ENCODE data around the gene IL6R.

The IL6R gene

GRCh38 chr1:154502744-154503115 is 97.6 kb downstream of the IL6R start:
- DNase-seq (ENCODE audit: low spot score): no peak
- in situ Hi-C loops (cut with MboI; ENCODE audit: low sequenced_read_pairs, unreplicated experiment): no loop called here
- TF ChIP-seq, protein P1, sequence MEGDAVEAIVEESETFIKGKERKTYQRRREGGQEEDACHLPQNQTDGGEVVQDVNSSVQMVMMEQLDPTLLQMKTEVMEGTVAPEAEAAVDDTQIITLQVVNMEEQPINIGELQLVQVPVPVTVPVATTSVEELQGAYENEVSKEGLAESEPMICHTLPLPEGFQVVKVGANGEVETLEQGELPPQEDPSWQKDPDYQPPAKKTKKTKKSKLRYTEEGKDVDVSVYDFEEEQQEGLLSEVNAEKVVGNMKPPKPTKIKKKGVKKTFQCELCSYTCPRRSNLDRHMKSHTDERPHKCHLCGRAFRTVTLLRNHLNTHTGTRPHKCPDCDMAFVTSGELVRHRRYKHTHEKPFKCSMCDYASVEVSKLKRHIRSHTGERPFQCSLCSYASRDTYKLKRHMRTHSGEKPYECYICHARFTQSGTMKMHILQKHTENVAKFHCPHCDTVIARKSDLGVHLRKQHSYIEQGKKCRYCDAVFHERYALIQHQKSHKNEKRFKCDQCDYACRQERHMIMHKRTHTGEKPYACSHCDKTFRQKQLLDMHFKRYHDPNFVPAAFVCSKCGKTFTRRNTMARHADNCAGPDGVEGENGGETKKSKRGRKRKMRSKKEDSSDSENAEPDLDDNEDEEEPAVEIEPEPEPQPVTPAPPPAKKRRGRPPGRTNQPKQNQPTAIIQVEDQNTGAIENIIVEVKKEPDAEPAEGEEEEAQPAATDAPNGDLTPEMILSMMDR (IDR thresholded peaks at IDR 0.05; ENCODE audit: borderline replicate concordance, control extremely low read depth, extremely low read depth, insufficient read depth, missing control alignments): no peak

- DNase-seq (ENCODE audit: low spot score): no peak
- in situ Hi-C loops (cut with MboI; ENCODE audit: low sequenced_read_pairs, unreplicated experiment): no loop called here
- TF ChIP-seq, protein P1 (IDR thresholded peaks at IDR 0.05; ENCODE audit: borderline replicate concordance, control extremely low read depth, extremely low read depth, insufficient read depth, missing control alignments): no peak
Observed at GRCh38 chr1:154503898-154504297, 98.8 kb downstream of the IL6R start.

DNA sequence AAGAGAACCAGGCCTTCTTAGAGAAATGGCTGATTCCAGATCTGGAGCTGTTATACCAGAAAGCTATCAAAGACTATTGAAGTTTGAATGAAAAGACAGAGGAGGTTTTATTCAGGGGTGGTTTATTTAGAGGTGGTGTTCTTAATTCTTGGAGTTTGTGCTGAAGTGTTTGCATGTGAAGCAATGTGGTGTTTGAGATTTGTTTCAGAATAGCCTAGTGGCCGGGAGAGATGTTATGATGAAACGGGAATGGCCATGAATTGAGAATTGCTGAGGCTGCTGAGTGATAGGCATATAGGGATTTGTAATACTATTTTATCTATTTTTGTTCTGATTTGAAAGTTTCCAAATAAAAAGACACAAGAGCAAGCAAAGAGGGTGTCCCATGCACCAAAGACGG is 107.6 kb downstream of the IL6R start:
- TF ChIP-seq, protein P1 (IDR thresholded peaks at IDR 0.05; ENCODE audit: borderline replicate concordance, control extremely low read depth, extremely low read depth, insufficient read depth, missing control alignments): no peak
- in situ Hi-C loops (cut with MboI; ENCODE audit: low sequenced_read_pairs, unreplicated experiment): no loop called here
- no peak for DNase-seq (ENCODE audit: low spot score)

DNA sequence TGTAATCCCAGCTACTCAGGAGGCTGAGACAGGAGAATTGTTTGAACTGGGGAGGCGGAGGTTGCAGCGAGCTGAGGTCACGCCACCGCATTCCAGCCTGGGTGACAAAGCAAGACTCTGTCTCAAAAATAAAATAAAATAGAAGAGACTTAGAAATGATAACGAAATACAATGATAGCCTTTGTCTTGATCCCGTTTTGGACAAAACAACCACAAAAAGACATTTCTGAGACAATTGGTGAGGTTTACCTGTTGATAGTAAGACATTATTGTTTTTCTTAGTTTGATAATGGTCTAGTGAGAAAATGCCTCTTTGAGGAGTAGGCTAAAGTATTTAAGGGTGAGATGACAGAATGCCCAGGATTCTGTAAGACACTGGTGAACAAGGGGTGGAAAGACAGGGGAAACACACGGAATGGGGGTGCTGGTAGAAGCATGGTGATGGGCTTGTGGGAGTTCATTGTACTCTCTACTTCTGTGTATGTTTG is 109.0 kb downstream of the IL6R start:
- TF ChIP-seq, protein P1 (IDR thresholded peaks at IDR 0.05; ENCODE audit: borderline replicate concordance, control extremely low read depth, extremely low read depth, insufficient read depth, missing control alignments): no peak
- in situ Hi-C loops (cut with MboI; ENCODE audit: low sequenced_read_pairs, unreplicated experiment): no loop called here
- DNase-seq (ENCODE audit: low spot score): no peak

DNA sequence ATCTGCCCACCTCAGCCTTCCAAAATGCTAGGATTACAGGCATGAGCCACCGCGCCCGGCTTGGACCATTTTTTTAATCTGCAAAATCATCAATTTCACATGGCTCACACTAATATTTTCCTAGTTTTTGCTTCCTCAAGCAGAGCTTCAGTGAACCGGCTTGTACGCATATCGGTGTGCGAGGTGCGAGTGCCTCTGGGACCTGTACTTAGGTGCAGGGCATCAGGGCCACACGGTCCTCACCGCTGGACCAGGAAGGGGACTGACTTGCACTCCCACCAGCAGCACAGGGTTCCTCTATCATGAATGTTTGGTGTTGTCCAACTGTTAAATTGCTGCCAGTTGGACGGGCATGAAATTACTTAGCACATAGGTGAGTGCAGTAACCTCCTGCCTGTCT is 112.5 kb downstream of the IL6R start:
- in situ Hi-C loops (cut with MboI; ENCODE audit: low sequenced_read_pairs, unreplicated experiment): no loop called here
- TF ChIP-seq, protein P1 (IDR thresholded peaks at IDR 0.05; ENCODE audit: borderline replicate concordance, control extremely low read depth, extremely low read depth, insufficient read depth, missing control alignments): no peak

More for the DNA sequence above, 112.5 kb downstream of the IL6R start:
- no peak for DNase-seq (ENCODE audit: low spot score)
